ENCODE results near the gene CRIM1.

CRIM1 gene

GRCh38 chr2:36432479-36432878, 76.9 kb downstream of the CRIM1 start:
- FAIRE-seq: no peak

GRCh38 chr2:36433311-36434217, 78.0 kb downstream of the CRIM1 start:
- no peak for FAIRE-seq

DNA sequence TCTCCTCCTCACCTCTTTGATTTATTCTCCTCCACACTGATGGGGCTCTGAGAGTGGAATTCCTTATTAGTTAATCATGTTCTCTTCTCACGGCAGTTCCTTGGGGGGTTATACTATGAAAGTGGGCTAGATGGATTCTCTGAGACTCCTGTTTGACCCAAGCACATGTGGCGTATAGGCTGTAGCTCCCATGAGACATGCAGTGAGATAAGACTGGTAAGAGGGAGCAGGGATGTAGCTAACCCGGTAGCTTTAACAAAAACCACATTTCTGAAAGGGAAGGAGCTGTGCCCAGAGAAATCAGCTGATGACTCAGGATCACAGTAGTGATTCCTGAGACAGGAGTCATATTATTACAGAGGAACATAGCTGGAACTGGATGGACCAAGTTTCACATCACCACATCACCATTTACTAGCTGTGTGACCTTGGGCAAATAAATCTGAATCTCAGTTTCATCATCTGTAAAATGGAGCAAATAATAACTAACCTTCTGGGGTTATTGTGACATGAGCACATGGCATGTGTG, 82.9 kb downstream of the CRIM1 start:
- FAIRE-seq: no peak

DNA sequence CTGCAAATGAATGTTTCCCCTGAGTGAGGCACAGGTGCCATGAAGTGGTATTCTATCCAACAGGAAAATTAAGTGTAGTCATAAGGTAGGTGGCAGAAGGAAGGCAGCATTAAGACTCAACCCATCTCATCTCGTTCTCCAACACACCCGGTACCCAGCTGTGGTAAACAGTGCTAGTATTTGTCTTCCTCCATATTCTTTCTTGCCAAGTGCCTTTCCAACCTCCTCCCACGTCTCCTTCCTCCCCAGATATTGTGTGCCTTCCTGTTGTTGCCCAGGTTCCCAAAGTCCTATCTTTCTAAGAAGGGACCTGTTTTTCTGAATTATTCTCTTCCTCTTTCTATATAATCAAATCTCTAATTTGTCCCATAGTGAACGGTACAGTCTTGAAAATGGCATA, 83.5 kb downstream of the CRIM1 start:
- no peak for FAIRE-seq

DNA sequence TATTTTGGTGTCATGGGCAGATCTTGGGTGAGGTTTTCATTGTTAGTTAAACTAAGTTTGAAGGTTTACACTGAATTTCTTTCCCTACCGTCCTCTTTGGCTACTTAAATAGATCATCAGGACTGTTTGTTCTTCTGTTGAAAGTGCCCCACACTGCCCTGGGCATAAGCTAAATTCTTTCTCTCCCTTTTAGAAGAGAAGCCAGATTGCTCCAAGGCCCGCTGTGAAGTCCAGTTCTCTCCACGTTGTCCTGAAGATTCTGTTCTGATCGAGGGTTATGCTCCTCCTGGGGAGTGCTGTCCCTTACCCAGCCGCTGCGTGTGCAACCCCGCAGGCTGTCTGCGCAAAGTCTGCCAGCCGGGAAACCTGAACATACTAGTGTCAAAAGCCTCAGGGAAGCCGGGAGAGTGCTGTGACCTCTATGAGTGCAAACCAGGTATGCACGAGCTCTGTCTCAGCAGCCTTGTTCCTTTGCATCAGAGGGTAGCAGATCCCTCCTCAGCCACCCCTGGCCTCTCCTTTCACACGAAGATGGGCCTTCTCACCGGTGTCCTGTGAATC, 85.6 kb downstream of the CRIM1 start:
- no peak for FAIRE-seq

- no peak for FAIRE-seq
These were observed 86.2 kb downstream of the CRIM1 start for GRCh38 chr2:36441816-36442215.

DNA sequence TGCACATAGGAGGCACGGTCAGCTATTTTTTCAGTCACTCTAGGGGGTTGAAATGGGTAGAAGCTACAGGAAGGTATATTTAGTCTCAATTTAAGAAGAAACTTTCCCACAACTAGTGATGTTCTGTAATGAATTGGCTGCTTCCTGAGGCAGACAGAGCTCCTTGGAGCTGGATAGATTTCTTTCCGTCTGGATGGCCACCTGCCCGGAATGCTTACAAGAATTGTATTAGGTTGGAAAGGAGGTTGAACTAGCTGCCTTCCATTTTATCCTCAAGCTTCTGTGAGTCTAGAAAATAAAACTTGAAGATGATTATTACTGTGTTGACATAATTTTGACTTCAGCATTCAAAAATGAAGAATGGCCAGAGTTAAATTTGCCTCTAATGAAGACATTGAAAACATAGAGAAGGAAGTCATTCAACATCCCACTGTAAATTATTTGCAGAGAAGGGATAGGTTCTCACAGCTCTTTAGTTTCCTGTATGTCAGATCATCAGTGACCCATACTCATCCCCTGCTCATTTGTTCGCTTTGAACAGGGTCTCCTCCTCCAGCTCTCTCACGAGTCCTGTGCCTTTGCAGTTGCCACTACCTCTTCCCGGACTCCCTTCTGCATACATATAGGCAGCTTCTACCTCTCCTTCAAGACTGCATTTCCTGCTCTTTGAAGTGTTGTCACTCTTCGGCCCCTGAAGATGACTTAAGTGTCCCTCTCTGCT, 88.8 kb downstream of the CRIM1 start:
- FAIRE-seq: no peak

DNA sequence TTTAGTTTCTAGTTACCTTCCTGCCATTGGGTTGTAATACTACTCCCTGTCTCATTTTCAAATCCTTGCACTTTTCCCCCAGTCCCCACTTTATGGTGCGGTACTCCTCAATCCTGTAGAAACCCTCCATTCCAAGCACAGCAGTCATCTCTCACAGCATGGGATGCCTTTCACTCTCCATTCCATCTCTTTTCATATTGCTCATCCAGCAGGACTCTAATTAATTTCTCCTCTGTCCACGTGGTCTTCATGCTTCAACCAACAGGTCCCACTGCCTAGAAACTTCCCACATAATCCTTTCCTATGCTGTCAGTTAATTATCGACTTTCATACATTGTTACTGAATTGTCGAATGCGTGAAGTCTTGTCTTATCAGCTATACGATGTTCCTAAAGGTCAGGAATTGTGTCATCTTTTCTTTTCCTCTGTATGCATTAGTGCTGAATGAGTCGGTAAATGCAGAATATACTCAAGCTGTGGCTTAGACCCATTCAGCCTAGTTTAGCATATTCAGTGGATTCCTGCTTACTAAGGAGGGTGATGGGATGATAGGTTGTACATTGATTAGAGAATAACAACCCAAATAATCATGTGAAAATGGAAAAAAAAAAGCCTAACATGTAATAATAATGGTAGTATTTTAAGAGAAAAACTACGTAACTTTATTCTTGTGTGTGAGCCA, 89.7 kb downstream of the CRIM1 start:
- FAIRE-seq: no peak

GRCh38 chr2:36446294-36446693, 90.7 kb downstream of the CRIM1 start:
- FAIRE-seq: no peak

- FAIRE-seq: no peak
These were observed 93.6 kb downstream of the CRIM1 start for GRCh38 chr2:36449213-36449612.

DNA sequence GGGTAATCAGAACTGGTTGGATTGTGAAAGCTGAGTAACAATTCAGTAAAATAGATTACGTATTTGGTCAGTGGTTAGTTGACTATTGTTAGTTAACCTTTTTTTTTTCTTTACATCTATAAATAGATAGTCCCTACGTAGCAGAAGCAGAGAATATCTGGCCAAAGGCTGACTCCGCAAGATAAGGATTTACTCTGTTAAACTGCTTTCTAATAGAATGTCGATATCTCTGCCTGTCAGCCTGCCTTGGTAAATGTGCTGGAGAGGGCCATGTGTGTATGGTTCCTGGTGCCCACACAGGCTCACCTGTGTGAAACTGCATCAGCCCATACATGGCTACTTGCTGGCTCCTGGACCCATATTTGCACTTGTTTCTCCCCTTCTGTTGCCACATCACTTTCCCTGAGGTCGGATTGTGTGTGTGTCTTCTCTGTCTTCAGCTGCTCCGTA, 94.4 kb downstream of the CRIM1 start:
- no peak for FAIRE-seq

DNA sequence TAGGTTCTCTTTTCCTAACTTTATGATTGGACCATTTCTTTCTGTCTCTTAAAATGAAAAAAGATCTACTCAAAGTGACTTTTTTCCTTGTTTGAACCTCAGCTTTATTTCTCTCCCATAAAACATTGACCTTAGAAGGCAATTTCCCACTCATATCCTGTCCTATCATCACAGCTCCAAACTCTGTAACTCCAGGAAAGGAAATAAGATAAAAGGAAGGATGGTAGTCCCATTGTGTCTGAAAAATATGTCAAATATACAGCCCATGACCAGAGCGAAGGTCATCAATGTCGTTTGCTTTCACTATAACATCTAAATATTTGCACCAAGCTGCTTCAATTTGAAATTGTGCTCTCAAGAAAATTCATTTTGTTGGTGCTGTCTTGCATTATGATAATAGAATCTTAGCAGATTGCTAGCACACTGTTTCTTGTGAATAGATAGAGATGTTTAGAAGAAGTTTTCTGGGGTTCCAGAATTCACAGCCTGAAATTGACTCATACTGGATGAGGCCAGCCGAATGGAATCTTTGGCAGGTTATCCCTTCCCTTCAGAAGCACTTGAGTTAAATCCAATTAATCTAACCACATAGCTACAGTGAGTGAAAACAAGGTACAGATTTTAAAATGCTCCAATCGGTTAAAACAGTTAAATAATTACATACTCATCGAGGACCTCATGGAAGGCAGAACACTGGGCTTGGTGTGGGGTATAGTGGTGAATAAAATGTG, 95.1 kb downstream of the CRIM1 start:
- no peak for FAIRE-seq

DNA sequence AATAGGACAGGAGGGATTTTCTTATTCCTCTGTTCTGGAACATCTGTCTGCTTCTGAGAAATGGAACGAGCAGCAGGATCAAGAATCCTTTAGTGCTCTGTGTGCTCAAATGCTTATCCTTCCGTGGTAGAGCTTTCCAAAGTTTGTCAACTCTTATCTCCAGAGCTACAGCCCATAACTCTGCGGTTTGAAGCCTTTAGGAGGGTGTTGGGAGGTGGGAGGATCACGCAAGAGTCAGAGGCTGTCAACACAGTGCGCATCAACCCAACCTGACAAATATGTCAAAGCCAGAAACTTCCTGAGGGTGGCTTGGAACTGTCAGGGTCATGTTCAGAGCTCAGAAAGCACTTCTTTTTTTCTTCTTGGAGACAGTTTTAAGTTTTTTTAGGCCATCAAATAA, 95.9 kb downstream of the CRIM1 start:
- no peak for FAIRE-seq

DNA sequence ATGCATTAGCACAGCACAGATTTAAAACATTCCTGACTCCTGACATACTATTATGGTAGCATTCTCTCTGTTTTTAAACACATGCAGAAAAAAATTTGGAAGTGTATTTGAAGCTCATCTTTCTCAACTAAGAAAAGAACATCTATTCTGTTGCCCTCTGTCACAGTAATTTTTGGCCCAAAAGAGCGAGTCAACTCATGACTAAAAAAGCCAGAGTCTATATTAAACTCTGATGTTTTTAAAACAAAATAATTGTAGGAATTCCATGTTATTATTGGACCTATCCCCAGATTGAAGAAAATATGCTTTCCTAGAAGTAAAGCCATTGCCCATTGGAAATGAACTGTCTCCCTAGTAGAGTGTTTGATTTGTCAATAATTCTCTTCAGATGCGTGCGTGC, 96.7 kb downstream of the CRIM1 start:
- FAIRE-seq: no peak

DNA sequence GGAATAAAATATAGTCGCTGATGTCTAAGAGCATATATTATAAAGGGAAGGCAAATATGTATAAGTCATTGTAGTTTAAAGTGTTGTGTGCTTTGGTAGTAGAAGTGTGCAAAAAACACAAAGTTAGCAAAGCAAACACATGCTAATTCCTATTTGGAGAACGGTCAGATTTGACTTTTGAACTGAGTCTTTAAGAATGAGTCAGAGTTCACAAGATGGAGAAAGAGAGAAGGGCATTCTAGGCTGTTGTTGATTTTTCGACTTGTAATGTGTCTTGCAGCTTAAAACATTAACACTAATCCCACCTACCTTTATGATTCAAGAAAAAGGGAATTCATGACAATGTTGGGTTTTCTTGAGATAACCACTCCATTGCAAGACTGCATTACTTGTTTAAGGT, 98.1 kb downstream of the CRIM1 start:
- no peak for FAIRE-seq

DNA sequence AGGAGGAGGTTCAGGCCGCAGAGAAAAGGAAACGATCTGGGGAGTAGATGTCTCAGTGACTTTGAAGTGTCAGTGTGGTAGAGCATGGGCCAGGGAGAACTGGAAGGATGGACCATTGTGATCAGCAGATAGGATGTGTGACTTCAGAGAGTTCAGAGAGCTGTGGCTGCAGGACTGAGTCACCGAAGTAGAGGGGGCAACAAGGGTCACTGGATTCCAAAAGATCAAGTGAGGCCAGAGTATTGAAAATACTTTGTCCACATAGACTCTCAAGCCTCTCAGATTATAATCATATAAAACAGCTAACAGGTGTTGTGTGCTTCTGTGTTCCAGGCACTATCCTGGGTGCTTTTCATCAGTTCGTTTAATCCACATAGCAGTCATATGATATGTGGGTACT, 99.4 kb downstream of the CRIM1 start:
- no peak for FAIRE-seq

- FAIRE-seq: no peak
These were observed 100.2 kb downstream of the CRIM1 start for GRCh38 chr2:36455788-36456187.

GRCh38 chr2:36456227-36457175, 100.9 kb downstream of the CRIM1 start:
- FAIRE-seq: no peak

DNA sequence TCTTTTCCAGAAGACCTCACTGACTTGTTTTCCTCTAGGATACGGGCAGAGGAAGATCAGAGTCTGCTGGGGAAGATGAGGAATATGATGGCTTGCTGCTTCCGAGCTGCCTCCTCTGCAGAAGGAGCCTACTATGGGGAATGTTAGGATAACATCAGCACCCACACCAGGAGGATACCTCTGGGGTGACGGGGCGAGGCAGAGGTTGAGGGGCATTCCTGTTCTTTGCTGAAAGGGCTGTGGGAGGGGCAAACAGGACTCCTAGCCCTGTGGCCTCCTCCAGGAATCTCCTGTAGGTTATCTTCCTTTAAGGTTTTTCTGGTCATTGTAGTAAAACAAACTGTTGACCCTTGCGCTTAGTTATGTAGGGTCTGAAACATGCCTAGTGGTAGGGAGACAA, 102.5 kb downstream of the CRIM1 start:
- FAIRE-seq: no peak

- FAIRE-seq: no peak
These were observed 104.2 kb downstream of the CRIM1 start for GRCh38 chr2:36459725-36460137.

DNA sequence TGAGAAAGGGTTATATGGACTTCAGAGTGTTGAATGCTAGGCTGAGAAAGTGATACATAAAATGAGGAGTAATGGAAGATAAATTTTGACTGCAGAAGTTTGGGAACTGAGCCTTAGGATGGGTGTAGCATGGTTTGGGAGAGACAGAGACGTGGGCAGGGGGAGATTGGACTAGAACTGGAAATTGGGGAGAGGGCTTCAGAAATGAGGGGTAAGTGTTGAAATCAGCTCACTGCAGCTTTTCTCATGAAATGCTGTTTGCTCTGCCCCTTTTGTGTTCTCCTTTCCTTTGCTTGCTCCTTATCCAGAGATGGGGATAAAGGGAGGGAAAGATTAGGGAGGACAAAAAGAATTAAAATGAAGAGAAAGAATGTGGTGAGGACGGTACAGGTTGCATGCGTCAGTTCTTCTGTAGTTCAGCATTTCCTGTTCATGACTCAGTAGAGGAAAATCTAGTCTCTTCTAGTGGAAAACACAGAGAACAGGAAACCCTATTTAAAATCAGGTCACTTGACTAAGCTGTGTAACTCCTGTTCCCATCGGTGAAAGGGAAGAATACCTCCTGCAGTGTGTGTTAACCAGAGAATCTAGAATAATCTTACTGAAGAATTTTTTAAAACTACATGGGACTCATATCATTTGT, 105.6 kb downstream of the CRIM1 start:
- FAIRE-seq: no peak
